ENCODE measurements around the gene NCL. TPM values are rescaled to one million over a fixed set of nuclear protein-coding genes. Genes with fewer than 3 reads are reported as not detected.

NCL gene, protein sequence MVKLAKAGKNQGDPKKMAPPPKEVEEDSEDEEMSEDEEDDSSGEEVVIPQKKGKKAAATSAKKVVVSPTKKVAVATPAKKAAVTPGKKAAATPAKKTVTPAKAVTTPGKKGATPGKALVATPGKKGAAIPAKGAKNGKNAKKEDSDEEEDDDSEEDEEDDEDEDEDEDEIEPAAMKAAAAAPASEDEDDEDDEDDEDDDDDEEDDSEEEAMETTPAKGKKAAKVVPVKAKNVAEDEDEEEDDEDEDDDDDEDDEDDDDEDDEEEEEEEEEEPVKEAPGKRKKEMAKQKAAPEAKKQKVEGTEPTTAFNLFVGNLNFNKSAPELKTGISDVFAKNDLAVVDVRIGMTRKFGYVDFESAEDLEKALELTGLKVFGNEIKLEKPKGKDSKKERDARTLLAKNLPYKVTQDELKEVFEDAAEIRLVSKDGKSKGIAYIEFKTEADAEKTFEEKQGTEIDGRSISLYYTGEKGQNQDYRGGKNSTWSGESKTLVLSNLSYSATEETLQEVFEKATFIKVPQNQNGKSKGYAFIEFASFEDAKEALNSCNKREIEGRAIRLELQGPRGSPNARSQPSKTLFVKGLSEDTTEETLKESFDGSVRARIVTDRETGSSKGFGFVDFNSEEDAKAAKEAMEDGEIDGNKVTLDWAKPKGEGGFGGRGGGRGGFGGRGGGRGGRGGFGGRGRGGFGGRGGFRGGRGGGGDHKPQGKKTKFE
- polyA plus RNA-seq (2013, experiment 1 of 2): 783 TPM
- 832 TPM for polyA plus RNA-seq (2013, experiment 2 of 2)

DNA sequence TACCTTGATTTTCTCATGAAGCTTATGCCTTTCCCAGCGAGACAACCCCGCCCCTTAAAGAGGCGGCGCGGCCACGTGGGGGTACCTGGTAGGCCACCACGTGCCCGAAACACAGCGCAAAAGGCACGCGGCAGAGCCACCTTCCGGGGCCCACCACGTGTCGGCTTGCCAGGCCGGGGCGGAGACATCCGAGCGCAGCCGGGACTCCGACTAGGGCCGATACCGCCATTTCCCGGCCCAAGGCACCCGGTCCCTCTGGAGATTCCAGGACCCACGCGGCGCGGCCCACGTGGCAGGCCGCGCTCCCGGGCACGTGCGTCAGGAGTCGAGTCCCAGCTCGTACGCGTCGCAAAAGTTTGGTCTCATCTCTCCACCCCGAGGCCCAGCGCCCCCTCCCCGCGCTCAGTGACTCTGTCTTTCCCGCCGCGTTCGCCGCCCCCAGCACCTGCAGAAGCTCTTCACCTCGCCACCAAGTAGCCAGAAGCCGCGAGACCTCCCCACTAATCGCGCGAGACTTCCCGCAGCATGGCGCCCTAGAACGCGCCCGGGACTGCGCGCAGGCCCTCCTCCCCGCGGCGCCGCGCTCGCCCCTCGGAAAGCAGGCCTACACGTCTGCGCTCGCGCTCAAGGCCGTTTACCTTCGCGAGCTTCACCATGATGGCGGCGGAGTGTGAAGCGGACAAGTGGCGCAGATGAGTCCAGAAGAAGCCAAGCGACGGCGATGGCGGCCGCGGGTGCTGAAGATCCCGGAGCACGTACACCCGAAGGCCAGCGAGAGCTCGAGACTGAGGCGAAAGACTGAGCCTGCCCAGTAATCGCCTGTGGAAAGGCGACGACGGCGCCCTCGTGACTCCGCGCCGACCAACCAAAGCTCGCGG lies at the start of gene NCL:
Gene NCL (minus strand): TSS at position 787 of the 878 bp plus-strand sequence. CDS start 131 bp downstream, at position 656.
- no peaks in the 10 kb centered on the region for H3K27me3 ChIP-seq (ENCODE audit: insufficient read depth, low read length)
- WGBS: under 1% methylated on average over 102 of the region's 102 CpGs
- H3K4me1 ChIP-seq (ENCODE audit: insufficient read depth, low read length): peaks cover 14% of the 10 kb centered on the region; the same call in 1 of the 2 replicates
- peak within 1 kb of the TSS; percentile 97 for H3K4me3 ChIP-seq (ENCODE audit: low read length)
- peak within 1 kb of the TSS; percentile 100 for H3K9ac ChIP-seq (ENCODE audit: low read depth, low read length)
- H3K36me3 ChIP-seq (ENCODE audit: insufficient read depth, low read length): peaks cover 46% of the 10 kb centered on the region
- H3K27ac ChIP-seq (ENCODE audit: low read depth, low read length): peak within 1 kb of the TSS; percentile 100
- H3K9me3 ChIP-seq (ENCODE audit: insufficient read depth, low read depth, low read length): no peaks in the 10 kb centered on the region

DNA sequence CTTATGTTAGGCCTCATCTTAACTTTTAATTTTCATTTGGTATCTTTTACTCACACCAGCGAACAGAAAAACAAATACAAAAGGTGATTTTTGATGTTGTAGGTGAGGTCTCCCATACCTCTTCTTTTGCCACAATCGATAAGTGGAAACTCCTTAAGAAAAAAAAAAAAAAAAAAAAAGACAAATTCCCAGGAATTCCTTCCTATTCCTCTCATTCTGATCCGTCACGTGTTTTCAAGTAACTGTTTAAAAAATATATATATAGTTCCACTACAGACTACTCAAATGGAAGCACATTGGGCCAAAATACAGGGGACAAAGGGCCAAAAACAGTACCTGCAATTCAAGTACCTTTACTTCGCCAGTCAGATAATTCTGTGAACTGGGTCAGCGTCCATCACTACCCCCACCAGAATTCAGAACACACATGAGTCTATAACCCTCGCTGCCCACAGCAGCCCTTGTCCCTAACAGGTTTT lies 49.5 kb upstream of the NCL start:
- peak overlapping the region; percentile 94 for H3K4me3 ChIP-seq (ENCODE audit: low read length)
- peaks cover 13% of the 10 kb centered on the region for H3K4me1 ChIP-seq (ENCODE audit: insufficient read depth, low read length)
- WGBS: 3% methylated on average over 3 of the region's 7 CpGs
- H3K27me3 ChIP-seq (ENCODE audit: insufficient read depth, low read length): peaks cover 8% of the 10 kb centered on the region
- H3K27ac ChIP-seq (ENCODE audit: low read depth, low read length): peak overlapping the region; percentile 76
- peak overlapping the region; percentile 96 for H3K9ac ChIP-seq (ENCODE audit: low read depth, low read length)
- no peaks in the 10 kb centered on the region for H3K9me3 ChIP-seq (ENCODE audit: insufficient read depth, low read depth, low read length)
- no peaks in the 10 kb centered on the region for H3K36me3 ChIP-seq (ENCODE audit: insufficient read depth, low read length)

DNA sequence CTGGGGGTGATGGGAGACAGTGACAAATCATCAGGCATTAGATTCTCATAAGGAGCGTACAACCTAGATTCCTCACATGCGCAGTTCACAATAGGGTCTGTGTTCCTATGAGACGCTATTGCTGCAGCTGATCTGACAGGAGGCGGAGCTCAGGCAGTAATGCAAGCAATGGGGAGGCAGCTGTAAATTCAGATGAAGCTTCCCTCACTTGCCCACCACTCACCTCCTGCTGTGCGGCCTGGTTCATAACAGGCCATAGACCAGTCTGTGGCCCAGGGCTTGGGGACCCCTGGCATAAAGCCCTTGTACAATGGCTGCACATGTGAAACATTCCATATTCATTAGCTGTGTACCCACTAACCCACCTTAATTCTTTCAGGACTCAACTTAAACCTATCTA lies 47.9 kb upstream of the NCL start:
- Histone ChIP-seq H3K4me1 (ENCODE audit: insufficient read depth, low read length) (peaks cover 13% of the 10 kb centered on the region), H3K9me3 (ENCODE audit: insufficient read depth, low read depth, low read length) (no peaks in the 10 kb centered on the region), H3K36me3 (ENCODE audit: insufficient read depth, low read length) (no peaks in the 10 kb centered on the region; the same call in 1 of the 2 replicates), H3K27ac (ENCODE audit: low read depth, low read length) (no peak overlapping the region), H3K4me3 (ENCODE audit: low read length) (no peak overlapping the region), H3K9ac (ENCODE audit: low read depth, low read length) (no peak overlapping the region), H3K27me3 (ENCODE audit: insufficient read depth, low read length) (peaks cover 8% of the 10 kb centered on the region)
- 85% methylated on average over 5 of the region's 5 CpGs for WGBS

DNA sequence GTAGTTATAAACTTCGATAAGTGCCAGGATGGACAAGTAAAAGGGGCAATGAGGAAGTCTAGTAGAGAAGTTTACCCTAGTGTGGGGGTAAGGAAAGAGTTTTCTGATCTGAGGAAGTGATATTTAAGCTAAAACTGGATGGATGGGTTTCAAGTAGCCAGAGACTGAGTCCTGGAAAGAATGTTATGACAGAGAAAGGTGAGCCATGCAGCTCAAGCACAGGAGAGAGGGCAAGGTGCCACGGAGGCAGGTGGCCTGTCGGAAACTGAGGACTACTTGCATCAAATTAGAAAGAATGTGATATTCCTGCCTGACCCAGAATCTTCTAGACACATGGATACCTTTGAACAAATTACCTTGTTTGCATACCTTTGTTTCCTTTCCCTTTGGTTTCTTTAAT lies 39.5 kb upstream of the NCL start:
- Histone ChIP-seq H3K9ac (ENCODE audit: low read depth, low read length) (no peak overlapping the region), H3K27me3 (ENCODE audit: insufficient read depth, low read length) (no peaks in the 10 kb centered on the region), H3K4me3 (ENCODE audit: low read length) (no peak overlapping the region), H3K9me3 (ENCODE audit: insufficient read depth, low read depth, low read length) (no peaks in the 10 kb centered on the region), H3K27ac (ENCODE audit: low read depth, low read length) (no peak overlapping the region), H3K4me1 (ENCODE audit: insufficient read depth, low read length) (no peaks in the 10 kb centered on the region), H3K36me3 (ENCODE audit: insufficient read depth, low read length) (peaks cover 3% of the 10 kb centered on the region)
- 95% methylated on average over 3 of the region's 3 CpGs for WGBS

DNA sequence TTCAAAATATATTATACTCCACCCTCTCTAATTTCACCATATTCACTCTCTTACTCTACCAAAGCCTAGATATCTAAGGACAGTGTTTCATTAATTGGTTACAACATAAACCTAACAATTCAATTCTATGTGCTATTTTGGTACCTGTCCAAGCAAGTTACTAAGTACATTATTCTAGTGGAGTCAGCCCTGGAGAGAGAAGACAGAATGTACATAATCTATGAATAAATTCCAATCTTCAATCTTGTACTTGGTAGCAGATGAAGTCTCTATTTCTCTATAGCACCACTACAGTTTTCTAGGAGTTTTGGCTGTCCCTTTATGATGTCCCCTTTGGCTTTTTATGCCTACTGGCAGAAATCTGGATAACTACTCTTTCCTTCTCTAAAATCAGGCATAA lies 38.3 kb upstream of the NCL start:
- no peaks in the 10 kb centered on the region for H3K9me3 ChIP-seq (ENCODE audit: insufficient read depth, low read depth, low read length)

DNA sequence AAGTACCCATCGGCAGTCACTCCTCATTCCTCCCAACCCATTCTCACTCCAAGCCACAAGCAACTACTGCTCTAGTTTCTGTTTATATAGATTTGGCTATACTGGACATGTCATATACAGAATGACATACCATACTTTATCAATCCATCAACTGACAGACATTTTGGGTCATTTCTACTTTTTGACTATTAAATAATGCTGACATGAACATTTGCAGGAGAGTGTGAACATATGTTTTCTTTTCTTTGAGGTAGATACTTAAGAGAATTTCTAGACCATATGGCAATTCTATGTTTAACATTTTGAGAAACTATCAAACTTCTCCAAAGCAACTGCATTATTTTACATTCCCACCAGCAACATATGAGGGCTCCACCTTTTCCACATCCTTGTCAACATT lies 33.4 kb upstream of the NCL start:
- WGBS: 89% methylated on average over 1 of the region's 1 CpG
- Histone ChIP-seq H3K27me3 (ENCODE audit: insufficient read depth, low read length) (no peaks in the 10 kb centered on the region), H3K9ac (ENCODE audit: low read depth, low read length) (no peak overlapping the region), H3K4me3 (ENCODE audit: low read length) (no peak overlapping the region), H3K27ac (ENCODE audit: low read depth, low read length) (no peak overlapping the region), H3K36me3 (ENCODE audit: insufficient read depth, low read length) (no peaks in the 10 kb centered on the region; the same call in 1 of the 2 replicates), H3K4me1 (ENCODE audit: insufficient read depth, low read length) (no peaks in the 10 kb centered on the region), H3K9me3 (ENCODE audit: insufficient read depth, low read depth, low read length) (no peaks in the 10 kb centered on the region)

More for the DNA sequence above, 38.3 kb upstream of the NCL start:
- Histone ChIP-seq H3K27me3 (ENCODE audit: insufficient read depth, low read length) (no peaks in the 10 kb centered on the region), H3K27ac (ENCODE audit: low read depth, low read length) (no peak overlapping the region), H3K9ac (ENCODE audit: low read depth, low read length) (no peak overlapping the region), H3K4me3 (ENCODE audit: low read length) (no peak overlapping the region), H3K36me3 (ENCODE audit: insufficient read depth, low read length) (peaks cover 3% of the 10 kb centered on the region), H3K4me1 (ENCODE audit: insufficient read depth, low read length) (no peaks in the 10 kb centered on the region)

DNA sequence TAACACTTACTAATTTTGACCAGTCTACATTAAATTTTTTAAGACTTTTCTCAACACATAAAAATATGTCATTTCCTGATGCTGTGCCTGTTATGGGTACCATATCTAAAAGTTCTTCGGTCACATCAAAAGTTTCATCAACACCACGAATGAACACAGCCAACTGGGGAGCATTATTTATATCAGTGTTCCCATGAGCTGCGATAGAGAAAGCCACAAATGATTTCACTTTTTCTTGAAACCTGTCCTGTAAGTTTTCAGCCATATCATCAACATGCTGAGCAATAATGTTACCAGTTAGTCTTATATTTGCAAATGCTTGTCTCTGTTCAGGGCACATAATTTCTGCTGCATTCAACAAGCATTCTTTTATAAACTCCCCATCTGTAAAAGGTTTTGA lies 30.4 kb upstream of the NCL start:
- H3K9me3 ChIP-seq (ENCODE audit: insufficient read depth, low read depth, low read length): 0 out of 2 replicates have a peak, but pooled peaks cover 1% of the 10 kb centered on the region
- no peak overlapping the region for H3K9ac ChIP-seq (ENCODE audit: low read depth, low read length)
- no peaks in the 10 kb centered on the region for H3K4me1 ChIP-seq (ENCODE audit: insufficient read depth, low read length)
- H3K36me3 ChIP-seq (ENCODE audit: insufficient read depth, low read length): no peaks in the 10 kb centered on the region
- no peak overlapping the region for H3K27ac ChIP-seq (ENCODE audit: low read depth, low read length)
- no peak overlapping the region for H3K4me3 ChIP-seq (ENCODE audit: low read length)
- WGBS: 96% methylated on average over 3 of the region's 3 CpGs
- no peaks in the 10 kb centered on the region for H3K27me3 ChIP-seq (ENCODE audit: insufficient read depth, low read length)

DNA sequence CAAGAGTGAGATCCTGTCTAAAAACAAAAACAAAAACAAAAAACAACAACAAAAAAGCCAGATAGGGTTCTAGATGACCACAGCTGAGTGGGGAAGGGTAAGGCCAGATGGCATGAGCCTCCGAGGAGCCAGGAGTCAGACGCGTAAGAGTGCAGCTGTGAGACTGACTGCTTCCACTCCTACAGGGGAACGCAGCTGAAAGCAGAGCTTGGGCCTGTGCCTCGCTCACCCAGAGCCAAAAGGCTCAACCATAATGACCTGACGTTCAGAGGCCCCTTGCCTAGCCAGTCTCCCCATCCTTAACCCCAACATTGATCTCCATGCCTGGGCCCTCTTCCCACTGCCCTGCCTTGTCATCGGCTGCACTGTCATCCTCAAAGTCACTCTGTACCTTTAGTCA lies 26.5 kb upstream of the NCL start:
- Histone ChIP-seq H3K27me3 (ENCODE audit: insufficient read depth, low read length) (no peaks in the 10 kb centered on the region), H3K9me3 (ENCODE audit: insufficient read depth, low read depth, low read length) (0 out of 2 replicates have a peak, but pooled peaks cover 6% of the 10 kb centered on the region), H3K9ac (ENCODE audit: low read depth, low read length) (no peak overlapping the region), H3K27ac (ENCODE audit: low read depth, low read length) (no peak overlapping the region), H3K36me3 (ENCODE audit: insufficient read depth, low read length) (no peaks in the 10 kb centered on the region), H3K4me3 (ENCODE audit: low read length) (no peak overlapping the region), H3K4me1 (ENCODE audit: insufficient read depth, low read length) (no peaks in the 10 kb centered on the region)
- 89% methylated on average over 7 of the region's 7 CpGs for WGBS

DNA sequence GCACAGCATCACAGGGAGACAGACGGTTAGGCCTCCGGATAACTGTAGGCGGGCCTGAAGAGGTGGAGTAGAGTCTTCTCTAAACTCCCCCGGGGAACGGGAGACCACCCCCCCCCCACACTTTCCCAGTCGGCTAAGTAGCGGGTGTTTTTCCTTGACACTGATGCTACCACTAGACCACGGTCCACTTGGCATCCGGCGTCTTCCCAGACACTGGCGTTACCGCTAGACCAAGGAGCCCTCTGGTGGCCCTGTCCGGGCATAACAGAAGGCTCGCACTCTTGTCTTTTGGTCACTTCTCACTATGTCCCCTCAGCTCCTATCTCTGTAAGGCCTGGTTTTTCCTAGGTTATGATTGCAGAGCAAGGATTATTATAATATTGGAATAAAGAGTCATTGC lies 25.7 kb upstream of the NCL start:
- H3K9ac ChIP-seq (ENCODE audit: low read depth, low read length): no peak overlapping the region
- no peaks in the 10 kb centered on the region for H3K36me3 ChIP-seq (ENCODE audit: insufficient read depth, low read length)
- 85% methylated on average over 13 of the region's 14 CpGs for WGBS
- no peaks in the 10 kb centered on the region for H3K4me1 ChIP-seq (ENCODE audit: insufficient read depth, low read length)
- H3K4me3 ChIP-seq (ENCODE audit: low read length): no peak overlapping the region
- H3K27ac ChIP-seq (ENCODE audit: low read depth, low read length): no peak overlapping the region
- no peaks in the 10 kb centered on the region for H3K27me3 ChIP-seq (ENCODE audit: insufficient read depth, low read length)
- 0 out of 2 replicates have a peak, but pooled peaks cover 6% of the 10 kb centered on the region for H3K9me3 ChIP-seq (ENCODE audit: insufficient read depth, low read depth, low read length)

DNA sequence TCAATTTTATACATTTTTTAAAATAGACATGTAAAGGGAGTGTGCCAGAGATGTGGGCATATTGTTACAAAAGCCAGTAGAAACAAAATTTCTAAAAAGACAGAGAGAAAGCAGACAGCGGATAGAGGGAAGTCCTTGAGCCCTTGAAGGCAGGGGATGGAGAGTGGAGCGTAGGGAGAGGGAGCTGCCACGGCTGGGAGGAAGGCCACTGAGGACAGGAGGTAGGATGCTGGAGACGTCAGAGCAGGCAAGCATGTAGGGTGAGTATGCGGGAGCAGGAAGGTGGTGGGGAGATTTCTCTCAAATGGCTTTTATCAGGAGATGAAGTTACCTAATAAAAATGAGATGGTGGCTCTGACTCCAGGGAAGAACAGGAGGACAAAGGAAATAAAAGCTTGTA lies 24.0 kb upstream of the NCL start:
- Histone ChIP-seq H3K9me3 (ENCODE audit: insufficient read depth, low read depth, low read length) (0 out of 2 replicates have a peak, but pooled peaks cover 6% of the 10 kb centered on the region), H3K4me1 (ENCODE audit: insufficient read depth, low read length) (no peaks in the 10 kb centered on the region), H3K4me3 (ENCODE audit: low read length) (no peak overlapping the region), H3K27ac (ENCODE audit: low read depth, low read length) (no peak overlapping the region), H3K36me3 (ENCODE audit: insufficient read depth, low read length) (no peaks in the 10 kb centered on the region), H3K27me3 (ENCODE audit: insufficient read depth, low read length) (no peaks in the 10 kb centered on the region), H3K9ac (ENCODE audit: low read depth, low read length) (no peak overlapping the region)
- 91% methylated on average over 5 of the region's 5 CpGs for WGBS
